ENCODE measurements around the gene BST2.

The BST2 gene

DNA sequence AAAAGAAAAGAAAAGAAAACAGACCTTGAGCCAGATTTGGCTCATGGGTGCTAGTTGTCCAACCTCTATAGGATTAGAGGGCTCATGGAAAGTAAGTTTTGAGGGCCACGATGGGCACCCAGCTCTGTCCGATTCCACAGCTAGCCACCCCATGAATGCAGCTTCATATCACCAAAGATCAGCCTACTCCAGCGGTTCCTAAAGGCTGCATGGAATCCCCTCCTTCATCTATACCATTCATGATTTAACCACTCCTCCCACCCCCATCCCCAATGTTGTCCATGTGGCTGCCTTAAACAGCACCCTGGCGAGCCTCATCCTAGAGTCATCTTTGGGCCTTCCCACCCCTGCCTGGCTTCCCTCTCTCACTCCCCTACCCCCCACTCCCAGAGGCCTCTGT lies 16.5 kb upstream of the BST2 start:
- TF ChIP-seq, protein P1, sequence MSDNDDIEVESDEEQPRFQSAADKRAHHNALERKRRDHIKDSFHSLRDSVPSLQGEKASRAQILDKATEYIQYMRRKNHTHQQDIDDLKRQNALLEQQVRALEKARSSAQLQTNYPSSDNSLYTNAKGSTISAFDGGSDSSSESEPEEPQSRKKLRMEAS (IDR thresholded peaks at IDR 0.05; ENCODE audit: low read depth, low read length), result no peak
- DNase-seq (ENCODE audit: low read depth), result no peak
- no peak overlapping the region for H3K4me3 ChIP-seq (ENCODE audit: low read depth, low read length)

DNA sequence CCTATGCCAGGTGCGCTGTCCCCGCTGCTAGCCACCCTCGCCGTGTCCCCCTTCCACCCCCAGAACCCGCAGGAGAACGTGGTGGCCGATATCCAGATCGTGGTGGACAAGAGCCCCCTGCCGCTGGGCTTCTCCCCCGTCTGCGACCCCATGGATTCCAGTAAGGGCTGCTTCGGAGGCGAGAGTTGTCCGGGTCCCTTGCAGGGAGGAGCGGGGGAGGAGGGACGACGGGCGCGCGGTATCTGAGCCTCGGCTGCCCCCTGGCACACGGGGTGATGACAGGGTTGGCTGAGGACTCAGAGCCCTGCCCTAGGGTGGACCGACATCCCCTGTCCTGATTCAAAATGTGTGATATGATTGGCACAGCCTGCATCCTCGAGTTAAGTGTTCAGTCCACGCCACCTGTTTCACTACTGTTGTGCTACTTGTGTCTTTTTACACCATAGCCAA lies 15.1 kb upstream of the BST2 start:
- TF ChIP-seq POLR2A (IDR thresholded peaks at IDR 0.05; ENCODE audit: extremely low read depth, insufficient read length) (no peak), MYC (IDR thresholded peaks at IDR 0.05; ENCODE audit: low read depth, low read length) (no peak)
- TF ChIP-seq, protein P2, sequence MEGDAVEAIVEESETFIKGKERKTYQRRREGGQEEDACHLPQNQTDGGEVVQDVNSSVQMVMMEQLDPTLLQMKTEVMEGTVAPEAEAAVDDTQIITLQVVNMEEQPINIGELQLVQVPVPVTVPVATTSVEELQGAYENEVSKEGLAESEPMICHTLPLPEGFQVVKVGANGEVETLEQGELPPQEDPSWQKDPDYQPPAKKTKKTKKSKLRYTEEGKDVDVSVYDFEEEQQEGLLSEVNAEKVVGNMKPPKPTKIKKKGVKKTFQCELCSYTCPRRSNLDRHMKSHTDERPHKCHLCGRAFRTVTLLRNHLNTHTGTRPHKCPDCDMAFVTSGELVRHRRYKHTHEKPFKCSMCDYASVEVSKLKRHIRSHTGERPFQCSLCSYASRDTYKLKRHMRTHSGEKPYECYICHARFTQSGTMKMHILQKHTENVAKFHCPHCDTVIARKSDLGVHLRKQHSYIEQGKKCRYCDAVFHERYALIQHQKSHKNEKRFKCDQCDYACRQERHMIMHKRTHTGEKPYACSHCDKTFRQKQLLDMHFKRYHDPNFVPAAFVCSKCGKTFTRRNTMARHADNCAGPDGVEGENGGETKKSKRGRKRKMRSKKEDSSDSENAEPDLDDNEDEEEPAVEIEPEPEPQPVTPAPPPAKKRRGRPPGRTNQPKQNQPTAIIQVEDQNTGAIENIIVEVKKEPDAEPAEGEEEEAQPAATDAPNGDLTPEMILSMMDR (IDR thresholded peaks at IDR 0.05; ENCODE audit: low read depth, low read length), result no peak
- TF ChIP-seq, protein P1 (IDR thresholded peaks at IDR 0.05; ENCODE audit: low read depth, low read length), result no peak
- H3K4me3 ChIP-seq (ENCODE audit: low read depth, low read length), result peak overlapping the region; percentile 76
- DNase-seq (ENCODE audit: low read depth), result peak; percentile 61

DNA sequence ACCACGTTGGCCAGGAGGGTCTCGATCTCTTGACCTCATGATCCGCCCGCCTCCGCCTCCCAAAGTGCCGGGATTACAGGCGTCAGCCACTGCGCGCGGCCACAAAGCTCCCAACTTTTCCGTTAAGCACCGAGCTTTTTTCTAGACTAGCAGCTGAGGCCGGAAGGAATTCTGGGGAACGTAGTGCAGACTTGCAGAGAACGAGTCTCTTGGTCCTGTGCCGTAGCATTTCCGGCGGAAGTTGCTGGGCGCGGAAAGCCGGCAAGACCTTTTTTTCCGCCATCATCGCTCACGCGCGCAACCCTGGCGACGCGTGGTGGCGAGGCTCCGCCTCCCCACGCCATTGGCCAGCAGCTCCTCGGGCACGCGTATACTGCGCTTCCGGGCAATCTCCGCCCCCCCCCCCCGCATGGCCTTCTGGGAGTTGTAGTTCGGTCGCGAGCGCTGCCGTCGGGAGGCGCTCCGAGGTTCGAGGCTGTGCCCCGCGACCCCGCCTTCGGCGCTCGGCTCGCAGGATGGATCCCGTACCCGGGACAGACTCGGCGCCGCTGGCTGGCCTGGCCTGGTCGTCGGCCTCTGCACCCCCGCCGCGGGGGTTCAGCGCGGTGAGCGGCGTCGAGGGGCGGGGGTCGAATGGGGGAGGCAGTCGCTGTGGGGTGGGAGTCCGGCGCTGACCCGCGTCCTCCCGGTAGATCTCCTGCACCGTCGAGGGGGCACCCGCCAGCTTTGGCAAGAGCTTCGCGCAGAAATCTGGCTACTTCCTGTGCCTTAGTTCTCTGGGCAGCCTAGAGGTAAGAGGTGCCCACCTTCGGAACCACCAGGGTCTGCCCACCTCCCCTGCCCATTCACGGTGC lies 14.4 kb upstream of the BST2 start, which contains the start of gene MVB12A:
Gene MVB12A, plus strand, starts transcription at position 427 of the 854 bp plus-strand sequence. Its CDS starts 89 bp downstream, at position 516.
- TF ChIP-seq, protein P2 (IDR thresholded peaks at IDR 0.05; ENCODE audit: low read depth, low read length), result no peak
- TF ChIP-seq MYC (IDR thresholded peaks at IDR 0.05; ENCODE audit: low read depth, low read length) (peak; percentile 97), POLR2A (IDR thresholded peaks at IDR 0.05; ENCODE audit: extremely low read depth, insufficient read length) (peak; percentile 31)
- TF ChIP-seq, protein P1 (IDR thresholded peaks at IDR 0.05; ENCODE audit: low read depth, low read length), result peak; percentile 89
- peak within 1 kb of the TSS; percentile 79 for H3K4me3 ChIP-seq (ENCODE audit: low read depth, low read length)
- peak; percentile 99 for DNase-seq (ENCODE audit: low read depth)

DNA sequence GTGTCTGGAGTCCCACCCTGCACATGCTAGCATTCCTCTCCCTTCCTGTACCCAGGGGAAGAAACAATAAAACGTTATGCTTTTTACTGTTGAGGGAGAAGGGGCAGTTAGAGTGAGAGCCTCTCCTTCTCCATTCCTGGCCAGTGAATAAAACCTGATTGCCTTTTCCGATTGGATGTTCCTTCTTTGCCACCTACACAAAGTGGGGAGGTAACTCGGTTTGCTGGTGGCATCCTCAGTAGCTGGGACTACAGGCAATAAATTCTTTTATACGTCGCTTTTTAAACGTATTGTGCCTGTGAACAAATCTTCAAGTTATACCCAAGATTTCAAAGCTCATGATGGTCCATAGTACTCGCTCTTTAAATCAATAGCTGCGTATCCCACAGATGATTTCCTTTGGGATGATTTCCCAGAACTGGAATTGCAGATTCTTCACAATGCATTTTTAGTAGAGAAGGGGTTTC lies 13.8 kb upstream of the BST2 start:
- TF ChIP-seq, protein P1 (IDR thresholded peaks at IDR 0.05; ENCODE audit: low read depth, low read length), result no peak
- no peak for TF ChIP-seq POLR2A (IDR thresholded peaks at IDR 0.05; ENCODE audit: extremely low read depth, insufficient read length)
- TF ChIP-seq, protein P2 (IDR thresholded peaks at IDR 0.05; ENCODE audit: low read depth, low read length), result no peak
- no peak for TF ChIP-seq MYC (IDR thresholded peaks at IDR 0.05; ENCODE audit: low read depth, low read length)
- peak; percentile 25 for DNase-seq (ENCODE audit: low read depth)
- H3K4me3 ChIP-seq (ENCODE audit: low read depth, low read length), result peak overlapping the region; percentile 79

DNA sequence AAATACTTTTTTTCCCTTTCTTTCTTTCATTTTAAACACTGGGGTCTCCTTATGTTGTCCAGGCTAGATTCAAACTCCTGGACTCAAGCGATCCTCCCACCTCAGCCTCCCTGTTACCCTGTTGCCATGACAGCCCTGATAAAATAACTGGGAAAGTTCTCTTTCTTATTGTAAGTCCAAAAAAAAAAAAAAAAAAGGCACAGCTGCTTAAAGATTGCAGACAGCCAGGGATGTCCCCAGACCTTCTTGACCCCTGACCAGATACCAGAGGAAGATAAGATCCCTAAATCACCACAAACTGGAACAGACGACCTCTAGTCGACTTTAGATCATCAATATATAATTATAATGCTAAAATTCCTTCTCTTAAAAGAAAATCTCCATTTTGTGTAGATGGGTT lies 13.3 kb upstream of the BST2 start:
- TF ChIP-seq, protein P1 (IDR thresholded peaks at IDR 0.05; ENCODE audit: low read depth, low read length), result no peak
- no peak for TF ChIP-seq POLR2A (IDR thresholded peaks at IDR 0.05; ENCODE audit: extremely low read depth, insufficient read length)
- TF ChIP-seq, protein P2 (IDR thresholded peaks at IDR 0.05; ENCODE audit: low read depth, low read length), result no peak
- no peak for TF ChIP-seq MYC (IDR thresholded peaks at IDR 0.05; ENCODE audit: low read depth, low read length)

DNA sequence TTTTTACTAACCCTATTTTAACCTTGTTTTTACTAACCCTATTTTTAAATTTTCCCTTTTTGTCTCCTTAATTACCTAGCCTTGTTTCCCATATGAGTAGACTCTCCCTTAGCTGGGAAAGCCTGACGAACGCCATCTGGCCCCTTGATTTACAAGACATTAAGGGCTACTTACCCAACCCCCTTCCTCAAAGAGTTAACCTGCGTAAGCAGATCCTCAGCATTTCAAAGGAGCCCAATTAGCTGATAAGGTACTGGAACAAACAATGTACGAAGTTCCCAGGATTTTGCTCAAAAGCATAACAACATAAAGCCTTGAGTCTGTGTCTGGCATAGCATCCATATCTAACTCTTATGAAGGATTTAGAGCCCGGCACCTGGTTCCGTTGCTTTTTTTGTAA lies 9.7 kb upstream of the BST2 start:
- no peak for DNase-seq (ENCODE audit: low read depth)
- no peak for TF ChIP-seq POLR2A (IDR thresholded peaks at IDR 0.05; ENCODE audit: extremely low read depth, insufficient read length)
- no peak for TF ChIP-seq MYC (IDR thresholded peaks at IDR 0.05; ENCODE audit: low read depth, low read length)
- TF ChIP-seq, protein P1 (IDR thresholded peaks at IDR 0.05; ENCODE audit: low read depth, low read length), result no peak
- TF ChIP-seq, protein P2 (IDR thresholded peaks at IDR 0.05; ENCODE audit: low read depth, low read length), result no peak
- no peak overlapping the region for H3K4me3 ChIP-seq (ENCODE audit: low read depth, low read length)

More for the DNA sequence above, 13.3 kb upstream of the BST2 start:
- peak; percentile 25 for DNase-seq (ENCODE audit: low read depth)
- H3K4me3 ChIP-seq (ENCODE audit: low read depth, low read length), result peak overlapping the region; percentile 79

Data from NB4 (cell line).